ENCODE data around the gene METTL25B.

METTL25B gene

GRCh38 chr1:156700736-156701531, 27.3 kb upstream of the METTL25B start:
- no peak for DNase-seq (ENCODE audit: low spot score)

GRCh38 chr1:156703336-156703735, 24.9 kb upstream of the METTL25B start:
- DNase-seq (ENCODE audit: low spot score): peak; percentile 28

GRCh38 chr1:156703741-156704140, 24.5 kb upstream of the METTL25B start:
- DNase-seq (ENCODE audit: low spot score): peak; percentile 70

GRCh38 chr1:156704166-156704711, 24.0 kb upstream of the METTL25B start:
- DNase-seq (ENCODE audit: low spot score): peak; percentile 31

GRCh38 chr1:156704930-156705320, 23.3 kb upstream of the METTL25B start:
- peak; percentile 41 for DNase-seq (ENCODE audit: low spot score)

GRCh38 chr1:156705321-156705917, 22.9 kb upstream of the METTL25B start, which contains the start of gene CRABP2:
Gene CRABP2, minus strand, starts transcription at chr1:156705583. Its CDS starts 137 bp downstream, at chr1:156705446.
- peak; percentile 74 for DNase-seq (ENCODE audit: low spot score)

GRCh38 chr1:156705918-156706656, 22.2 kb upstream of the METTL25B start:
- DNase-seq (ENCODE audit: low spot score): peak; percentile 88

GRCh38 chr1:156706657-156707416, 21.4 kb upstream of the METTL25B start:
- DNase-seq (ENCODE audit: low spot score): peak; percentile 45

GRCh38 chr1:156707417-156708217, 20.7 kb upstream of the METTL25B start:
- peak; percentile 38 for DNase-seq (ENCODE audit: low spot score)

GRCh38 chr1:156708218-156708661, 20.0 kb upstream of the METTL25B start:
- peak; percentile 34 for DNase-seq (ENCODE audit: low spot score)

GRCh38 chr1:156709031-156709430, 19.2 kb upstream of the METTL25B start:
- DNase-seq (ENCODE audit: low spot score): no peak

- peak; percentile 67 for DNase-seq (ENCODE audit: low spot score)
Observed at GRCh38 chr1:156709757-156710489, 18.3 kb upstream of the METTL25B start.

GRCh38 chr1:156711011-156711817, 17.1 kb upstream of the METTL25B start:
- DNase-seq (ENCODE audit: low spot score): peak; percentile 33

GRCh38 chr1:156712626-156713025, 15.6 kb upstream of the METTL25B start:
- no peak for DNase-seq (ENCODE audit: low spot score)

- DNase-seq (ENCODE audit: low spot score): no peak
Observed at GRCh38 chr1:156714830-156715229, 13.4 kb upstream of the METTL25B start.

- peak; percentile 31 for DNase-seq (ENCODE audit: low spot score)
Observed at GRCh38 chr1:156717351-156717750, 10.9 kb upstream of the METTL25B start.

GRCh38 chr1:156721131-156721530, 7.1 kb upstream of the METTL25B start:
- no peak for DNase-seq (ENCODE audit: low spot score)

GRCh38 chr1:156721535-156721934, 6.7 kb upstream of the METTL25B start:
- no peak for DNase-seq (ENCODE audit: low spot score)

- DNase-seq (ENCODE audit: low spot score): peak; percentile 85
Observed at GRCh38 chr1:156725683-156726280, 2.5 kb upstream of the METTL25B start.
